Tongue (tissue), 2 donors: Measurements from ENCODE around the gene CDC27. TPM values are rescaled to one million over a fixed set of nuclear protein-coding genes. Genes with fewer than 3 reads are reported as not detected.
"Not testable (repeated sequence)": the region's sequence is repeated elsewhere in the genome, so short reads cannot be mapped to it uniquely, and the experiment has no call there.

Source experiments
- DNase-seq: peaks from one replicate; pipeline ENCODE4 v3.0.0-alpha.2; 2015
- total RNA-seq: library from RNA; depleted of rRNA; stranded (reverse); fragments of >200 nt; gene quantifications from one replicate; pipeline ENCODE4 v1.2.3, GENCODE V29; 2014

Gene CDC27
- total RNA-seq, 1 donor from 2014 or later = 86.0 TPM

- not testable (repeated sequence) for DNase-seq
These were observed 65.8 kb downstream of the CDC27 start for GRCh38 chr17:47123262-47123661.

GRCh38 chr17:47120521-47121095 lies 68.5 kb downstream of the CDC27 start:
- DNase-seq = no peak

GRCh38 chr17:47119746-47120520 lies 69.2 kb downstream of the CDC27 start:
- no peak for DNase-seq

- DNase-seq = no peak
These were observed 71.7 kb downstream of the CDC27 start for GRCh38 chr17:47117386-47117785.

DNA sequence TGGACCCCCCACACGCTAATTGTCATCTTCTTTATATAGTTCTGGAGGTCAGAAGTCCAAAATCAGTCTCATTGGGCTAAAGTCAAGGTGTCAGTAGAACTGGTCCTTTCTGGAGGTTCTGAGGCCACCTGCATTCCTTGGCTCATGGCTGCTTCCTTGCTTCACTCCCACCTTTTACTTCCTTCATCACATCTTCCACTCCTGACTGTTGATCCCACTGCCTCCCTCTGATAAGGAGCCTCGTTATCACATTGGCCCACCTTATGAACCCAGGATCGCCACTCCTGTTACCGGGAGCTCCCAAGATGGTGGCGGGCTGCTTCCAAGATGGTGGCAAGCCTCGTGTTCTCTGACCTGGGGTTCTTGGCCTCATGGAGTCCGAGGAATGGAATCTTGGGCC lies 83.0 kb downstream of the CDC27 start:
- DNase-seq = no peak

DNA sequence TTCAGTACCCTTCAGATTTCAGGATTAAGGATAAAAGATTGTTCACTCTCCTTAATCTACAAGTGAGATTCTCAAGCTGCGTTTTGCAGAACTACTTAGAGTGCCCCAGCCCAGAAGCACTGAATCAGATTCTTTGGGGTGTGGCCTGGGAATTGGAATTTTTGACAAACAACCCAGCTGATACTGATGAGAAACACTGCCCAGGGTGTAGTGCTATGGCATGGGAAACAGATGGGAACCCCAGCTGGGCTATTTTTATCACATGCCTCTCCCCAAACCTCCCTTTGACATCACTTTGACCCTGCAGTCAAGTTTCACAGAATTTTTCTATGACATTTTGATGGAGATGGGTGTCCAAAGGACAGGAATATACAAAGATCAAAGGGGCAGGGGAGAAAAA lies 83.8 kb downstream of the CDC27 start:
- DNase-seq = not testable (repeated sequence)

GRCh38 chr17:47102914-47103313 lies 86.2 kb downstream of the CDC27 start:
- DNase-seq = no peak

DNA sequence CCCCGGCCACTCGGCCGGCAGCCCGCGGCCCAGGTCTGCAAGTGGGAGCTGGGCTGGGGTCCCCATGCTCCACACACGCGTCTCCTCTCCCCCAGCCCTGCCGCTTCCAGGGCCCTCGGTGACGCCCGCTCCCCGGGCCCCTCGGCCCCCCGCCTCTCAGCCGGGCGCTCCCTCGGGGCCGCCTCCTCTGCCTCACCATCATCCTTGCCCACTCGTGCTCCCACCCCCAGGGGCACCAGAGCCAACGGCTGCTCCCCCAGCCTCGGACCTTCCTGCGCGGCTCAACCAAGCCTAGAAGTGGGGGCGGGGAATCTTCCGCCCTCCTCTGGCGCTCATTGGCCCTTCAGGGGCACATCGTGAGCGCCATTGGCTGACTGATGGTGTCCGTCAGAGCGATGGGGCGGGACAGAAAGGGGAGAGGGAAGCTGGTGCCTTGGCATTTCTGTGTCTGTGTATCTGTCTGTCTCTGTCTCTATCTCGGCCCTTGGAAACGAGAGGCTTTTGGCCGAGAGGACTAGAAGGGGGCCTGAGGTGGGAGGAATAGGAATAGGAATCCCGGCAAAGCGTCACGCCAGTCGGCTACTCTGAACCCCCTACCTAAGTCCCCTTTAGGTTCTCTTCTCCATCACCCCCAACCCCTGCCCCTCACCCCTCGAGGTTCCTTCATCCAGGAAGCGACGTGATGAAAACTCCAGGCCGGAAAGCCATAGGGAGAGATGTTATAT lies 88.9 kb downstream of the CDC27 start:
- DNase-seq = peak; percentile 96

DNA sequence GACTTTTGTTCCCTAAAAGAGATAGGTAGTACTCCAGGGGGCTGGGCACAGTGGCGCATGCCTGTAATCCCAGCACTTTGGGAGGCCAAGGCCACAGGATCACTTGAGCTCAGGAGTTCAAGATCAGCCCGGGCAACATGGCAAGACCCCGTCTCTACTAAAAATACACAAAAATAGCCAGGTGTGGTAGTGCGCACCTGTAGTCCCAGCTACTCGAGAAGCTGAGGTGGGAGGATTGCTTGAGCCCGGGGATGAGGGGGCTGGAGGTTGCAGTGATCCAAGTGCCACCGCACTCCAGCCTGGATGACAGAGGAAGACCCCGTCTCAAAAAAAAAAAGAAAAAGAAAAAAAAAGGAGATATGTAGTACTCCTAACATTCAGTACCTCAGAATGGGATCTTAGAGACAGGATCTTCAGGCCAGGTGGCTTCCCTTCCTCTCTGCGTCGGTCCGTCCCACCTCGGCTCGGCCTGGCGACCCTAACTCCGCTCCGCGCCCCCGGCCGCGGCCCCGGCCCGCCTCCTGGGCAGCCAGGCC lies 89.6 kb downstream of the CDC27 start:
- no peak for DNase-seq

DNA sequence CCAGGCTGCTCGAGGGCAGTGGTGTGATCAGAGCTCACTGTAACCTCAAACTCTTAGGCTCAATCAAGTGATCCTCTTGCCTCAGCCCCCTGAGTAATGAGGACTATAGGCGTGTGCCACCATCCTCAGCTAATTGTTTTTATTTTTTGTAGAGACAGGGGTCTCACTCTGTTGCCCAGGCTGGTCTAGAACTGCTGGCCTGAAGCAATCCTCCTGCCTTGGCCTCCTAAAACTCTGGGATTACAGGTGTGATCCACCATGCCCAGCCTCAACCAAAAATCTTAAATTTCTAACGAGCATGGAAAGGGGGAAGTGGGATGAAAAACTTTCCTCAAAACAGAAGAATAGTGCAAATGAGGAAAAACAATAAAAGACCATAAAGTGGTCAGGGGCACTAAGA lies 92.8 kb downstream of the CDC27 start:
- no peak for DNase-seq

GRCh38 chr17:47095268-47095667 lies 93.8 kb downstream of the CDC27 start:
- DNase-seq = no peak

DNA sequence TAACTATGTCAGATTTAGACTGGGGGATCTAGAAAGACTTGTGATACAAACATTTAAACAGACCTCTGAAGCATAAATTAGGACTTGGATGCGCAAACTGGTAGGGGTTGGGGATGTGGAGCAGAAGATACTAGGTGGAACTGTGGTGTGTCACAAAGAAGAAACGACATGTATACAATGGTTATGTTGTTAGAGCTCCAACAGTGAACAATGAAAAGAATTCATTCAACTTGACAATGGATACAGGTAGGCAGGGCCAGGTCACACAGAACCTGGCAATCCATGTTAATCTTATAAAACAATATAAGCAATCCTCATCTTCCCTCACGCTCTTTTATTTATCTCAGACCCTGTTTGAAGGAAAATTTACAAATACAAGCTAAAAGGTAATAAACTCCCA lies 102.0 kb downstream of the CDC27 start:
- DNase-seq = no peak

GRCh38 chr17:47085736-47086135 lies 103.4 kb downstream of the CDC27 start:
- DNase-seq = no peak

GRCh38 chr17:47078801-47079200 lies 110.3 kb downstream of the CDC27 start:
- DNase-seq = no peak

DNA sequence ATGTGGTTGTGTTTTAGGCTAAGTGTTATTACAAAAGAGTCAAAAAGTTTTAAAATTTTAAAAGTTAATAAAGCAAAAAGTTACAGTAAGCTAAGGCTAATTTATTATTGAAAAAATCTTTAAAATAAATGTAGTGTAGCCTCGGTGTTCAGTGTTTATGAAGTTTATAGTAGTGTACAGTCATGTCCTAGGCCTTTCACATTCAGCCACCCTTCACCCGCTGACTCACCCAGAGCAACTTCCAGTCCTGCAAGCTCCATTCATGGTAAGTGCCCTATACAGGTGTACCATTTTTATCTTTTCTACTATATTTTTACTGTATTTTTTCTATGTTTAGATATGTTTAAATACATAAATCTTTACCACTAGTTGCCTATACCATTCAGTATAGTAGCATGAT lies 111.5 kb downstream of the CDC27 start:
- DNase-seq = no peak

- no peak for DNase-seq
These were observed 112.9 kb downstream of the CDC27 start for GRCh38 chr17:47076171-47076570.

- not testable (repeated sequence) for DNase-seq
These were observed 114.7 kb downstream of the CDC27 start for GRCh38 chr17:47074361-47074760.

DNA sequence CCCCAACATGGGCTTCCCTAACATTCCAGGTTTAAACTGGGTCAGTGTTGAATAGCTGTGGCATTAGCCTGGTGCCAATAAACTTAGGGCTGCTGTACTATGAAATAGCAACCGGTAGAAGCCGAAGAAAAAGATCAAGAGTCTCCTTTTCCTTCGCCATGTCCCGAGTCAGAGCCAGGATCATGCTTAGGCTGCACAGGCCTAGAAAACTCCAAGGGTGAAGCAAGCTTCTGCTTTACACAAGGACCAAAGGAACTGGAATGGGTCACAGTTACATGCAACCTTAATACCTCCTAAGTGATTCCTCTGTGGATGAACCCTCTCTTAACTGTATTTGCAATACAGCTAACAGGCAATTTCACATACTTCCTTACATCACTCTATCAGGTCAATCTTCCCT lies 115.5 kb downstream of the CDC27 start:
- DNase-seq = not testable (repeated sequence)

DNA sequence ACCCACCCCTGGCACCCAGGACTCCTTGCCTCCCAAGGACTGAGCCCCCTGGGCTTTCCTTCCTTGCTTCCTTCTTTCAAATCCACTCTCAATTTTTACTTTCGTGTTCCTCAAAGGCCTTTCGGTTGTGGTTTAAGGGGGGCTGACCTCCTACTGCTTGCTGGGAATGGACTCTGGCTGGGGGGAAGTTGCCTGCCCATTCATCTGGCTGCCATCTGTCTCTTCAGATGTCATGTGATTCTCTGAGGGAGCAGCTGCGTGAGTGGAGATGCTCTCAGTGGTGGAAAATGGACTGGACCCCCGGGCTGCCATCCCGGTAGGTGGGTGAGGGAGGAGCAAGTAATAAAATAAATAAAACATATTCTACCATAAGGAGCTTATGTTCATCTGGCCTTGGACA lies 116.2 kb downstream of the CDC27 start:
- DNase-seq = peak; percentile 40

DNA sequence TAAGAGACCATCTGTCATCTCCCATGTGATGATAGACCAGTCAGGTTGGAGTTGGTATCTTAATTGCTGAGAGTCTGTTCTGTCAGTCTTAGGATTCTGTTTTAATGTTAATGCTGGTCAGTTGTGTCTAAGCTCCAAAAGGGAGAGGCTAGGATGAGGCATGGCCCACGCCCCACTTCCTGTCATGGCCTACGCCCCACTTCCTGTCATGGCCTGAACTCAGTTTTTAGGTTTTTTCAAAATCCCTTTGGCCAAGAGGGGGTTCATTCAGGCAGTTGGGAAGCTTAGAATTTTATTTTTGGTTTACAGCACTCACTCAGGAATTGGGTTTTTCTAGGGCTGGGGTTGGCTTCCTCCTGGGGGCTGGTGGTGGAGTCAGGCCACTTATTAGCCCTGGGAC lies 117.9 kb downstream of the CDC27 start:
- DNase-seq = not testable (repeated sequence)

- DNase-seq = not testable (repeated sequence)
These were observed 118.8 kb downstream of the CDC27 start for GRCh38 chr17:47070266-47070665.
